ENCODE data around the gene LAMC1.

Gene LAMC1

DNA sequence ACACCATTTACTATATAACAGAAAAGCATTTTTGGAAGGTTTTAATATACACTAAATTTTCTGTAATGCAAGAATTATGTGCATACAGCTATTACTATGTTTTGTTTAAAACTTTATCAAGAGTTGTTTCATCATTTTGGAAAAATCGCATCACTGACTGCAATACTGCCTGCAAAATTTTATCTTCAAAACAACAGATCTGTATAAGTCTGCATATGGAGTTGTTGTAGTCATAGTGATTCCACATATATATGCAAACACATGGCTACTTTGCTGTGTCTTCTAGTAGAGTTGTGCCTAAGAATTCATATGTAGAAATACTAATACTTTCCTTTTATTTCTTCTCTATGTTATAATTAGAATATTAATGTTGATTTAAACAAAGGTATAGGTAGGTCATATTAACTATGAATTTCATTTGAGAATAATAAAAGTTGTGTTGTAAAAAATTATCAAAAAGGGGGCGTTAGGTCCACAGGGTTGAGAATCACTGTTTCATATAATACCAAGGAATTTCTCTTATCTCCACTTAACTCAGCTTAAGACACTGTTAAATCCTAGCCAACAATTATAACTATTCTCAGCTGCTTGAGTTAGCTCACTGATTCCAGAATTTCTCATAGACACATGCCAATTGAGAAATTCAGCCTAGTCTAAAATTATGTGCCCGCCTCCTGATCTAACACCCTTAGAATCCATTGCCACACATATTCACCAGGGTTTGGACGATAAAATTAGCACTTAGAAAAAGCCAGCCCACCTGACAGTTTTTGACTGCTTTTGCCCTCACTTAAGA lies 22.9 kb upstream of the LAMC1 start:
- Histone ChIP-seq H3K36me3 (replicated peaks in 1 of 2; ENCODE audit: control insufficient read depth in 2 of 2, insufficient read depth in 2 of 2, low read length in 2 of 2) (no peaks in the 10 kb centered on the region), H4K91ac (ENCODE audit: low read depth, low read length, poor library complexity) (no peak overlapping the region), H3K23ac (ENCODE audit: low read depth, low read length, poor library complexity) (no peak overlapping the region), H3K4ac (ENCODE audit: low read length) (no peak overlapping the region), H3K4me3 (ENCODE audit: low read length in 2 of 2) (no peak overlapping the region), H2AFZ (ENCODE audit: low read length) (no peak overlapping the region), H3K18ac (ENCODE audit: low read length) (no peak overlapping the region), H4K8ac (ENCODE audit: low read depth, low read length) (no peak overlapping the region), H3K4me1 (ENCODE audit: control insufficient read depth in 2 of 2, insufficient read depth in 1 of 2, low read depth in 1 of 2, low read length in 2 of 2) (no peaks in the 10 kb centered on the region), H3K27ac (replicated peaks; ENCODE audit: low read length) (no peak overlapping the region), H2BK120ac (ENCODE audit: low read depth, low read length) (no peak overlapping the region), H3K9me3 (replicated peaks in 1 of 2; ENCODE audit: control insufficient read depth in 2 of 2, insufficient read depth in 1 of 2, low read depth in 1 of 2, low read length in 2 of 2) (no peaks in the 10 kb centered on the region), H3K79me1 (ENCODE audit: low read depth, low read length) (no peaks in the 10 kb centered on the region), H3K4me2 (ENCODE audit: insufficient read depth, low read length, poor library complexity, severe bottlenecking) (no peak overlapping the region), H2AK5ac (ENCODE audit: low read depth, low read length) (no peak overlapping the region), H2BK12ac (ENCODE audit: low read length) (no peak overlapping the region), H3K27me3 (ENCODE audit: control insufficient read depth in 3 of 3, insufficient read depth in 3 of 3, low read depth in 1 of 3, low read length in 3 of 3) (no peaks in the 10 kb centered on the region), H3K14ac (ENCODE audit: low read length) (no peak overlapping the region), H2BK5ac (ENCODE audit: low read length) (no peak overlapping the region), H2BK15ac (ENCODE audit: low read length) (no peak overlapping the region), H3K9ac (ENCODE audit: low read depth, low read length, poor library complexity) (no peak overlapping the region)
- no peak for DNase-seq (ENCODE audit: low spot score)
- WGBS, 2 donors (ENCODE audit: extremely low coverage in 2 of 2, insufficient read length in 2 of 2, insufficient replicate concordance in 1 of 2): no CpG with 5 or more reads among the region's 4 CpGs

GRCh38 chr1:183002267-183002666 lies 21.0 kb upstream of the LAMC1 start:
- no peak overlapping the region for H2BK15ac ChIP-seq (ENCODE audit: low read length)
- H3K4me3 ChIP-seq (ENCODE audit: low read length in 2 of 2): no peak overlapping the region
- H3K9ac ChIP-seq (ENCODE audit: low read depth, low read length, poor library complexity): no peak overlapping the region
- H3K4me2 ChIP-seq (ENCODE audit: insufficient read depth, low read length, poor library complexity, severe bottlenecking): no peak overlapping the region
- no peak overlapping the region for H2AFZ ChIP-seq (ENCODE audit: low read length)
- H3K79me1 ChIP-seq (ENCODE audit: low read depth, low read length): no peaks in the 10 kb centered on the region
- H2BK5ac ChIP-seq (ENCODE audit: low read length): no peak overlapping the region
- H3K14ac ChIP-seq (ENCODE audit: low read length): no peak overlapping the region
- H3K4me1 ChIP-seq (ENCODE audit: control insufficient read depth in 2 of 2, insufficient read depth in 1 of 2, low read depth in 1 of 2, low read length in 2 of 2): no peaks in the 10 kb centered on the region
- H3K18ac ChIP-seq (ENCODE audit: low read length): no peak overlapping the region
- no peak overlapping the region for H4K8ac ChIP-seq (ENCODE audit: low read depth, low read length)
- no peak overlapping the region for H3K27ac ChIP-seq (replicated peaks; ENCODE audit: low read length)
- H2AK5ac ChIP-seq (ENCODE audit: low read depth, low read length): no peak overlapping the region
- H2BK120ac ChIP-seq (ENCODE audit: low read depth, low read length): no peak overlapping the region
- H4K91ac ChIP-seq (ENCODE audit: low read depth, low read length, poor library complexity): no peak overlapping the region
- no peak overlapping the region for H3K4ac ChIP-seq (ENCODE audit: low read length)
- no peaks in the 10 kb centered on the region for H3K27me3 ChIP-seq (ENCODE audit: control insufficient read depth in 3 of 3, insufficient read depth in 3 of 3, low read depth in 1 of 3, low read length in 3 of 3)
- DNase-seq (ENCODE audit: low spot score): no peak
- H3K9me3 ChIP-seq (replicated peaks in 1 of 2; ENCODE audit: control insufficient read depth in 2 of 2, insufficient read depth in 1 of 2, low read depth in 1 of 2, low read length in 2 of 2): no peaks in the 10 kb centered on the region
- no peak overlapping the region for H2BK12ac ChIP-seq (ENCODE audit: low read length)
- no peaks in the 10 kb centered on the region for H3K36me3 ChIP-seq (replicated peaks in 1 of 2; ENCODE audit: control insufficient read depth in 2 of 2, insufficient read depth in 2 of 2, low read length in 2 of 2)
- no peak overlapping the region for H3K23ac ChIP-seq (ENCODE audit: low read depth, low read length, poor library complexity)

DNA sequence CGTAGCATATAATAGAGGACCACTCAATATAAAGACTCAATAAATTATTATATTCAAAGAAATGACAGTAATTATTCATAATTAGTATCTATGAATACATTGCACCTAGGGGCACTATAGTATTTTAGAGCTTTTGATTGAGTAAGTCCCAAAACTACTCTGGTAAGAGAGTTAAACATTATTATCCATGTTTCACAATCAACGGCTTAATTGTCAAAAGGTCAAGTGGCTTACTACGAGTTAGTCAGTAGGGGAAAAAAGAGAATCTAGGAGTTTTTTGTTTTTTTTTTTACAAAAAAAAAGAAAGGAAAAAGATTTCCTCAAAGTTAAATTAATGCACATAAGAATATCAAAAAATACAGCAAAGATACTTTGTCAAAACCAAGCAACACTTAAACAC lies 20.4 kb upstream of the LAMC1 start:
- Histone ChIP-seq H2BK15ac (ENCODE audit: low read length) (no peak overlapping the region), H3K36me3 (replicated peaks in 1 of 2; ENCODE audit: control insufficient read depth in 2 of 2, insufficient read depth in 2 of 2, low read length in 2 of 2) (no peaks in the 10 kb centered on the region), H3K27me3 (ENCODE audit: control insufficient read depth in 3 of 3, insufficient read depth in 3 of 3, low read depth in 1 of 3, low read length in 3 of 3) (no peaks in the 10 kb centered on the region), H2BK12ac (ENCODE audit: low read length) (no peak overlapping the region), H3K9me3 (replicated peaks in 1 of 2; ENCODE audit: control insufficient read depth in 2 of 2, insufficient read depth in 1 of 2, low read depth in 1 of 2, low read length in 2 of 2) (no peaks in the 10 kb centered on the region), H3K18ac (ENCODE audit: low read length) (no peak overlapping the region), H3K9ac (ENCODE audit: low read depth, low read length, poor library complexity) (no peak overlapping the region), H3K4me1 (ENCODE audit: control insufficient read depth in 2 of 2, insufficient read depth in 1 of 2, low read depth in 1 of 2, low read length in 2 of 2) (no peaks in the 10 kb centered on the region), H3K14ac (ENCODE audit: low read length) (no peak overlapping the region), H4K8ac (ENCODE audit: low read depth, low read length) (no peak overlapping the region), H3K23ac (ENCODE audit: low read depth, low read length, poor library complexity) (no peak overlapping the region), H4K91ac (ENCODE audit: low read depth, low read length, poor library complexity) (no peak overlapping the region), H3K4me2 (ENCODE audit: insufficient read depth, low read length, poor library complexity, severe bottlenecking) (no peak overlapping the region), H3K27ac (replicated peaks; ENCODE audit: low read length) (no peak overlapping the region), H2BK120ac (ENCODE audit: low read depth, low read length) (no peak overlapping the region), H3K4me3 (ENCODE audit: low read length in 2 of 2) (no peak overlapping the region), H2AK5ac (ENCODE audit: low read depth, low read length) (no peak overlapping the region), H2AFZ (ENCODE audit: low read length) (no peak overlapping the region), H3K4ac (ENCODE audit: low read length) (no peak overlapping the region), H2BK5ac (ENCODE audit: low read length) (no peak overlapping the region), H3K79me1 (ENCODE audit: low read depth, low read length) (no peaks in the 10 kb centered on the region)
- no peak for DNase-seq (ENCODE audit: low spot score)
- no CpG with 5 or more reads among the region's 3 CpGs for WGBS, 2 donors (ENCODE audit: extremely low coverage in 2 of 2, insufficient read length in 2 of 2, insufficient replicate concordance in 1 of 2)

DNA sequence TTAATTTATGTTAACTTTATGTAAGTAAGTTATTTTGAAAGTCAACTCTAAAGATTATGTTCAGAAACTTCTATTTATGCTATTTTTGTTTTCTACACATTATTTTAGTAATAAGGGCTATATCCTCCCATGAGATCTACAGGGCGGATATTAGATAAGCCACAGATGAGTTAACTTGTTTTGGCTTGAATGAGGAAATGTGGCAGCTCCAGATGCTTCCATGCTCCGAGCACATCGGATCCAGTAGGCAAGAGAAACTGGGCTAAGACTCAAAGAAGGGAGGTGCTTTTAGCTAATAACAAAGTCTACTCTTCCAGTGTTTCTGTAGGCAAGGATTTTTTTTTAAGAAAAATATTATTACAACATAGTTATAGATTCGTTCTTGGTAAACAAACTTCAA lies 20.0 kb upstream of the LAMC1 start:
- no peak overlapping the region for H3K18ac ChIP-seq (ENCODE audit: low read length)
- no peak overlapping the region for H3K4me2 ChIP-seq (ENCODE audit: insufficient read depth, low read length, poor library complexity, severe bottlenecking)
- H4K91ac ChIP-seq (ENCODE audit: low read depth, low read length, poor library complexity): no peak overlapping the region
- H2BK12ac ChIP-seq (ENCODE audit: low read length): no peak overlapping the region
- no peaks in the 10 kb centered on the region for H3K27me3 ChIP-seq (ENCODE audit: control insufficient read depth in 3 of 3, insufficient read depth in 3 of 3, low read depth in 1 of 3, low read length in 3 of 3)
- no peak overlapping the region for H4K8ac ChIP-seq (ENCODE audit: low read depth, low read length)
- H2BK15ac ChIP-seq (ENCODE audit: low read length): no peak overlapping the region
- no peak overlapping the region for H3K27ac ChIP-seq (replicated peaks; ENCODE audit: low read length)
- H2BK120ac ChIP-seq (ENCODE audit: low read depth, low read length): no peak overlapping the region
- H2AK5ac ChIP-seq (ENCODE audit: low read depth, low read length): no peak overlapping the region
- no peak for DNase-seq (ENCODE audit: low spot score)
- no peaks in the 10 kb centered on the region for H3K79me1 ChIP-seq (ENCODE audit: low read depth, low read length)
- H3K9me3 ChIP-seq (replicated peaks in 1 of 2; ENCODE audit: control insufficient read depth in 2 of 2, insufficient read depth in 1 of 2, low read depth in 1 of 2, low read length in 2 of 2): no peaks in the 10 kb centered on the region
- no peak overlapping the region for H3K23ac ChIP-seq (ENCODE audit: low read depth, low read length, poor library complexity)
- WGBS, 2 donors (ENCODE audit: extremely low coverage in 2 of 2, insufficient read length in 2 of 2, insufficient replicate concordance in 1 of 2): no CpG with 5 or more reads among the region's 4 CpGs
- no peak overlapping the region for H3K4me3 ChIP-seq (ENCODE audit: low read length in 2 of 2)
- H2BK5ac ChIP-seq (ENCODE audit: low read length): no peak overlapping the region
- H3K4me1 ChIP-seq (ENCODE audit: control insufficient read depth in 2 of 2, insufficient read depth in 1 of 2, low read depth in 1 of 2, low read length in 2 of 2): no peaks in the 10 kb centered on the region
- H2AFZ ChIP-seq (ENCODE audit: low read length): no peak overlapping the region
- no peak overlapping the region for H3K9ac ChIP-seq (ENCODE audit: low read depth, low read length, poor library complexity)
- H3K14ac ChIP-seq (ENCODE audit: low read length): no peak overlapping the region
- H3K36me3 ChIP-seq (replicated peaks in 1 of 2; ENCODE audit: control insufficient read depth in 2 of 2, insufficient read depth in 2 of 2, low read length in 2 of 2): no peaks in the 10 kb centered on the region
- H3K4ac ChIP-seq (ENCODE audit: low read length): no peak overlapping the region

Measured in neuronal stem cell (in vitro differentiated cells).